Astrocyte (in vitro differentiated cells and primary cell): ENCODE data around the gene ARHGAP20.
"Not testable (repeated sequence)": the region's sequence is repeated elsewhere in the genome, so short reads cannot be mapped to it uniquely, and the experiment has no call there.

Experiments used
- EZH2 ChIP-seq: IDR thresholded peaks from 2 replicates; pipeline ENCODE4 v1.6.1; 2012; ENCODE audit warnings: mild to moderate bottlenecking, low read length, inconsistent platforms; ENCODE audit not compliant: insufficient read depth
- TF ChIP-seq, protein P1 (sequence below): IDR thresholded peaks from 2 replicates; pipeline ENCODE4 v1.5.1; 2011; ENCODE audit warnings: low read depth, mild to moderate bottlenecking, inconsistent platforms, low read length, moderate library complexity; ENCODE audit not compliant: insufficient read depth

DNA sequence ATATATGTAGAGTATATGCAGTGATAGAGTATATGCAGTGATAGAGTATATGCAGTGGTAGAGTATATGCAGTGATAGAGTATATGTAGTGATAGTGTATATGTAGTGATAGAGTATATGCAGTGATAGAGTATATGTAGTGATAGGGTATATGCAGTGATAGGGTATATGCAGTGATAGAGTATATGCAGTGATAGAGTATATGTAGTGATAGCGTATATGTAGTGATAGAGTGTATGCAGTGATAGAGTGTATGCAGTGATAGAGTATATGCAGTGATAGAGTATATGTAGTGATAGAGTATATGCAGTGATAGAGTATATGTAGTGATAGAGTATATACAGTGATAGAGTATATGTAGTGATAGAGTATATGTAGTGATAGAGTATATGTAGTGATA lies 92.9 kb downstream of the ARHGAP20 start:
- TF ChIP-seq, protein P1, sequence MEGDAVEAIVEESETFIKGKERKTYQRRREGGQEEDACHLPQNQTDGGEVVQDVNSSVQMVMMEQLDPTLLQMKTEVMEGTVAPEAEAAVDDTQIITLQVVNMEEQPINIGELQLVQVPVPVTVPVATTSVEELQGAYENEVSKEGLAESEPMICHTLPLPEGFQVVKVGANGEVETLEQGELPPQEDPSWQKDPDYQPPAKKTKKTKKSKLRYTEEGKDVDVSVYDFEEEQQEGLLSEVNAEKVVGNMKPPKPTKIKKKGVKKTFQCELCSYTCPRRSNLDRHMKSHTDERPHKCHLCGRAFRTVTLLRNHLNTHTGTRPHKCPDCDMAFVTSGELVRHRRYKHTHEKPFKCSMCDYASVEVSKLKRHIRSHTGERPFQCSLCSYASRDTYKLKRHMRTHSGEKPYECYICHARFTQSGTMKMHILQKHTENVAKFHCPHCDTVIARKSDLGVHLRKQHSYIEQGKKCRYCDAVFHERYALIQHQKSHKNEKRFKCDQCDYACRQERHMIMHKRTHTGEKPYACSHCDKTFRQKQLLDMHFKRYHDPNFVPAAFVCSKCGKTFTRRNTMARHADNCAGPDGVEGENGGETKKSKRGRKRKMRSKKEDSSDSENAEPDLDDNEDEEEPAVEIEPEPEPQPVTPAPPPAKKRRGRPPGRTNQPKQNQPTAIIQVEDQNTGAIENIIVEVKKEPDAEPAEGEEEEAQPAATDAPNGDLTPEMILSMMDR, result not testable (repeated sequence)
- not testable (repeated sequence) for TF ChIP-seq EZH2
